ENCODE measurements around the gene SLC17A9.

The SLC17A9 gene

GRCh38 chr20:62933966-62934365 lies 18.5 kb upstream of the SLC17A9 start:
- H3K4ac ChIP-seq (ENCODE audit: low read depth, low read length), result no peak overlapping the region
- no peak overlapping the region for H3K4me2 ChIP-seq (ENCODE audit: low read length)
- peaks cover 6% of the 10 kb centered on the region for H3K79me1 ChIP-seq (ENCODE audit: low read length)
- H3K18ac ChIP-seq (ENCODE audit: low read length), result no peak overlapping the region
- no peak overlapping the region for H3K23ac ChIP-seq (ENCODE audit: low read length)
- H3K27ac ChIP-seq (ENCODE audit: low read depth, low read length), result no peak overlapping the region
- peak overlapping the region; percentile 36 for H3K56ac ChIP-seq (ENCODE audit: low read length)
- peaks cover 2% of the 10 kb centered on the region for H3K4me1 ChIP-seq (ENCODE audit: control insufficient read depth, low read depth, low read length)
- peaks cover 86% of the 10 kb centered on the region for H3K79me2 ChIP-seq (ENCODE audit: control insufficient read depth, insufficient read depth, low read length)
- WGBS (ENCODE audit: extremely low coverage, insufficient coverage, low lambda C conversion rate), result no CpG with 5 or more reads among the region's 3 CpGs
- H4K8ac ChIP-seq (ENCODE audit: low read depth, low read length), result no peak overlapping the region
- no peak overlapping the region for H3K4me3 ChIP-seq (ENCODE audit: low read length)
- H2BK120ac ChIP-seq (ENCODE audit: low read depth, low read length), result no peak overlapping the region
- peaks cover 4% of the 10 kb centered on the region for H3K36me3 ChIP-seq (ENCODE audit: control insufficient read depth, insufficient read depth, low read length)
- no peak overlapping the region for H2AK5ac ChIP-seq (ENCODE audit: low read length)
- DNase-seq, result no peak
- H2BK5ac ChIP-seq (ENCODE audit: low read length), result no peak overlapping the region
- no peaks in the 10 kb centered on the region for H3K27me3 ChIP-seq (ENCODE audit: insufficient read depth, low read length, poor library complexity)
- H3K9ac ChIP-seq (ENCODE audit: low read length), result no peak overlapping the region
- H4K5ac ChIP-seq (ENCODE audit: low read length), result no peak overlapping the region
- H2BK15ac ChIP-seq (replicated peaks; ENCODE audit: low read depth), result no peak overlapping the region

GRCh38 chr20:62935204-62935967 lies 17.1 kb upstream of the SLC17A9 start:
- H3K36me3 ChIP-seq (ENCODE audit: control insufficient read depth, insufficient read depth, low read length), result peaks cover 4% of the 10 kb centered on the region
- no peak overlapping the region for H3K27ac ChIP-seq (ENCODE audit: low read depth, low read length)
- H3K4me3 ChIP-seq (ENCODE audit: low read length), result no peak overlapping the region

GRCh38 chr20:62935968-62936585 lies 16.4 kb upstream of the SLC17A9 start:
- Histone ChIP-seq H3K4me1 (ENCODE audit: control insufficient read depth, low read depth, low read length) (no peaks in the 10 kb centered on the region), H3K4me2 (ENCODE audit: low read length) (no peak overlapping the region), H3K27ac (ENCODE audit: low read depth, low read length) (no peak overlapping the region), H4K5ac (ENCODE audit: low read length) (no peak overlapping the region), H3K4me3 (ENCODE audit: low read length) (no peak overlapping the region), H2AK5ac (ENCODE audit: low read length) (no peak overlapping the region), H2BK120ac (ENCODE audit: low read depth, low read length) (no peak overlapping the region), H2BK15ac (replicated peaks; ENCODE audit: low read depth) (no peak overlapping the region), H4K8ac (ENCODE audit: low read depth, low read length) (no peak overlapping the region), H3K56ac (ENCODE audit: low read length) (peak overlapping the region; percentile 50), H3K27me3 (ENCODE audit: insufficient read depth, low read length, poor library complexity) (no peaks in the 10 kb centered on the region), H3K18ac (ENCODE audit: low read length) (no peak overlapping the region), H3K23ac (ENCODE audit: low read length) (no peak overlapping the region), H3K9ac (ENCODE audit: low read length) (peak overlapping the region; percentile 52), H3K4ac (ENCODE audit: low read depth, low read length) (no peak overlapping the region), H3K36me3 (ENCODE audit: control insufficient read depth, insufficient read depth, low read length) (peaks cover 4% of the 10 kb centered on the region), H2BK5ac (ENCODE audit: low read length) (no peak overlapping the region), H3K79me1 (ENCODE audit: low read length) (peaks cover 15% of the 10 kb centered on the region), H3K79me2 (ENCODE audit: control insufficient read depth, insufficient read depth, low read length) (peaks cover 89% of the 10 kb centered on the region)
- no CpG with 5 or more reads among the region's 22 CpGs for WGBS (ENCODE audit: extremely low coverage, insufficient coverage, low lambda C conversion rate)
- DNase-seq, result peak; percentile 78

More at GRCh38 chr20:62935204-62935967, 17.1 kb upstream of the SLC17A9 start:
- peak overlapping the region; percentile 52 for H3K9ac ChIP-seq (ENCODE audit: low read length)
- H3K79me1 ChIP-seq (ENCODE audit: low read length), result peaks cover 13% of the 10 kb centered on the region
- no peak overlapping the region for H2BK15ac ChIP-seq (replicated peaks; ENCODE audit: low read depth)
- H3K23ac ChIP-seq (ENCODE audit: low read length), result no peak overlapping the region
- H3K4me2 ChIP-seq (ENCODE audit: low read length), result no peak overlapping the region
- H3K4me1 ChIP-seq (ENCODE audit: control insufficient read depth, low read depth, low read length), result no peaks in the 10 kb centered on the region
- DNase-seq, result no peak
- H2BK120ac ChIP-seq (ENCODE audit: low read depth, low read length), result no peak overlapping the region
- peaks cover 89% of the 10 kb centered on the region for H3K79me2 ChIP-seq (ENCODE audit: control insufficient read depth, insufficient read depth, low read length)
- peak overlapping the region; percentile 50 for H3K56ac ChIP-seq (ENCODE audit: low read length)
- 100% methylated on average over 2 of the region's 12 CpGs for WGBS (ENCODE audit: extremely low coverage, insufficient coverage, low lambda C conversion rate)
- no peak overlapping the region for H3K18ac ChIP-seq (ENCODE audit: low read length)
- no peaks in the 10 kb centered on the region for H3K27me3 ChIP-seq (ENCODE audit: insufficient read depth, low read length, poor library complexity)
- no peak overlapping the region for H3K4ac ChIP-seq (ENCODE audit: low read depth, low read length)
- H2BK5ac ChIP-seq (ENCODE audit: low read length), result no peak overlapping the region
- no peak overlapping the region for H4K5ac ChIP-seq (ENCODE audit: low read length)
- no peak overlapping the region for H4K8ac ChIP-seq (ENCODE audit: low read depth, low read length)
- H2AK5ac ChIP-seq (ENCODE audit: low read length), result no peak overlapping the region

GRCh38 chr20:62937268-62938104 lies 15.0 kb upstream of the SLC17A9 start:
- WGBS (ENCODE audit: extremely low coverage, insufficient coverage, low lambda C conversion rate), result no CpG with 5 or more reads among the region's 92 CpGs
- peak overlapping the region; percentile 84 for H3K27ac ChIP-seq (ENCODE audit: low read depth, low read length)

GRCh38 chr20:62938105-62938888 lies 14.2 kb upstream of the SLC17A9 start, which contains the start of gene GID8:
Gene GID8, plus strand, starts transcription at chr20:62938147. Its CDS starts 3,356 bp downstream, at chr20:62941503.
- Histone ChIP-seq H3K36me3 (ENCODE audit: control insufficient read depth, insufficient read depth, low read length) (peaks cover 4% of the 10 kb centered on the region), H2BK15ac (replicated peaks; ENCODE audit: low read depth) (no peak within 1 kb of the TSS), H3K9ac (ENCODE audit: low read length) (peak within 1 kb of the TSS; percentile 91), H2BK5ac (ENCODE audit: low read length) (no peak within 1 kb of the TSS), H2BK120ac (ENCODE audit: low read depth, low read length) (no peak within 1 kb of the TSS), H3K56ac (ENCODE audit: low read length) (peak within 1 kb of the TSS; percentile 100), H3K27ac (ENCODE audit: low read depth, low read length) (peak within 1 kb of the TSS; percentile 84), H3K4ac (ENCODE audit: low read depth, low read length) (peak within 1 kb of the TSS; percentile 93), H3K4me2 (ENCODE audit: low read length) (peak within 1 kb of the TSS; percentile 85), H3K4me1 (ENCODE audit: control insufficient read depth, low read depth, low read length) (no peaks in the 10 kb centered on the region), H3K27me3 (ENCODE audit: insufficient read depth, low read length, poor library complexity) (no peaks in the 10 kb centered on the region), H3K18ac (ENCODE audit: low read length) (peak within 1 kb of the TSS; percentile 99), H3K79me2 (ENCODE audit: control insufficient read depth, insufficient read depth, low read length) (peaks cover 77% of the 10 kb centered on the region), H2AK5ac (ENCODE audit: low read length) (peak within 1 kb of the TSS; percentile 76), H4K5ac (ENCODE audit: low read length) (no peak within 1 kb of the TSS), H3K23ac (ENCODE audit: low read length) (peak within 1 kb of the TSS; percentile 66), H3K4me3 (ENCODE audit: low read length) (peak within 1 kb of the TSS; percentile 91), H4K8ac (ENCODE audit: low read depth, low read length) (peak within 1 kb of the TSS; percentile 94), H3K79me1 (ENCODE audit: low read length) (peaks cover 16% of the 10 kb centered on the region)
- DNase-seq, result no peak
- no CpG with 5 or more reads among the region's 79 CpGs for WGBS (ENCODE audit: extremely low coverage, insufficient coverage, low lambda C conversion rate)

More at GRCh38 chr20:62937268-62938104, 15.0 kb upstream of the SLC17A9 start:
- H3K4me2 ChIP-seq (ENCODE audit: low read length), result peak overlapping the region; percentile 85
- peak overlapping the region; percentile 1 for H4K8ac ChIP-seq (ENCODE audit: low read depth, low read length)
- peaks cover 4% of the 10 kb centered on the region for H3K36me3 ChIP-seq (ENCODE audit: control insufficient read depth, insufficient read depth, low read length)
- H2BK120ac ChIP-seq (ENCODE audit: low read depth, low read length), result no peak overlapping the region
- no peaks in the 10 kb centered on the region for H3K27me3 ChIP-seq (ENCODE audit: insufficient read depth, low read length, poor library complexity)
- no peak overlapping the region for H3K23ac ChIP-seq (ENCODE audit: low read length)
- no peak overlapping the region for H2BK5ac ChIP-seq (ENCODE audit: low read length)
- H3K4me3 ChIP-seq (ENCODE audit: low read length), result peak overlapping the region; percentile 91
- H3K56ac ChIP-seq (ENCODE audit: low read length), result peak overlapping the region; percentile 100
- peak; percentile 98 for DNase-seq
- H4K5ac ChIP-seq (ENCODE audit: low read length), result no peak overlapping the region
- H2AK5ac ChIP-seq (ENCODE audit: low read length), result no peak overlapping the region
- peaks cover 84% of the 10 kb centered on the region for H3K79me2 ChIP-seq (ENCODE audit: control insufficient read depth, insufficient read depth, low read length)
- peak overlapping the region; percentile 73 for H3K4ac ChIP-seq (ENCODE audit: low read depth, low read length)
- H2BK15ac ChIP-seq (replicated peaks; ENCODE audit: low read depth), result no peak overlapping the region
- peaks cover 16% of the 10 kb centered on the region for H3K79me1 ChIP-seq (ENCODE audit: low read length)
- no peaks in the 10 kb centered on the region for H3K4me1 ChIP-seq (ENCODE audit: control insufficient read depth, low read depth, low read length)
- peak overlapping the region; percentile 91 for H3K9ac ChIP-seq (ENCODE audit: low read length)
- peak overlapping the region; percentile 96 for H3K18ac ChIP-seq (ENCODE audit: low read length)
